BLaER1 treated with 17β-estradiol and CSF1 and Interleukin-3, amounts not matched to agents 10 nM and 100 nM (cell line): ENCODE results near the gene ABLIM2.

ENCODE experiments used
- H3K27ac ChIP-seq, 11 experiments: shearing (Covaris generic); formaldehyde crosslinking; 2 replicates each; pipeline ENCODE4 v1.8.1; 2022
- H3K27me3 ChIP-seq, 11 experiments: shearing (Covaris generic); formaldehyde crosslinking; 2 replicates each; pipeline ENCODE4 v1.8.1; 2022
- H3K36me3 ChIP-seq, 11 experiments: shearing (Covaris generic); formaldehyde crosslinking; 2 replicates each; pipeline ENCODE4 v1.8.1; 2022
- H3K4me1 ChIP-seq, 10 experiments: shearing (Covaris generic); formaldehyde crosslinking; 2 replicates each; pipeline ENCODE4 v1.8.1; 2022
- H3K4me2 ChIP-seq, 11 experiments: shearing (Covaris generic); formaldehyde crosslinking; 2 replicates each; pipeline ENCODE4 v1.8.1; 2022
- H3K4me3 ChIP-seq, 10 experiments: shearing (Covaris generic); formaldehyde crosslinking; 2 replicates each; pipeline ENCODE4 v1.8.1; 2022
- H3K9ac ChIP-seq, 11 experiments: shearing (Covaris generic); formaldehyde crosslinking; 2 replicates each; pipeline ENCODE4 v1.8.1; 2022
- H3K9me3 ChIP-seq, 11 experiments: shearing (Covaris generic); formaldehyde crosslinking; replicated peaks in 1 of 11; 2 replicates each; pipeline ENCODE4 v1.8.1; 2022
- H4K20me1 ChIP-seq, 11 experiments: shearing (Covaris generic); formaldehyde crosslinking; 2 replicates each; pipeline ENCODE4 v1.8.1; 2022
- Cebpa-rat ChIP-seq, 11 experiments: shearing (Covaris generic); IDR thresholded peaks; 2 replicates each; pipeline ENCODE4 v1.8.1; 2022

The ABLIM2 gene

DNA sequence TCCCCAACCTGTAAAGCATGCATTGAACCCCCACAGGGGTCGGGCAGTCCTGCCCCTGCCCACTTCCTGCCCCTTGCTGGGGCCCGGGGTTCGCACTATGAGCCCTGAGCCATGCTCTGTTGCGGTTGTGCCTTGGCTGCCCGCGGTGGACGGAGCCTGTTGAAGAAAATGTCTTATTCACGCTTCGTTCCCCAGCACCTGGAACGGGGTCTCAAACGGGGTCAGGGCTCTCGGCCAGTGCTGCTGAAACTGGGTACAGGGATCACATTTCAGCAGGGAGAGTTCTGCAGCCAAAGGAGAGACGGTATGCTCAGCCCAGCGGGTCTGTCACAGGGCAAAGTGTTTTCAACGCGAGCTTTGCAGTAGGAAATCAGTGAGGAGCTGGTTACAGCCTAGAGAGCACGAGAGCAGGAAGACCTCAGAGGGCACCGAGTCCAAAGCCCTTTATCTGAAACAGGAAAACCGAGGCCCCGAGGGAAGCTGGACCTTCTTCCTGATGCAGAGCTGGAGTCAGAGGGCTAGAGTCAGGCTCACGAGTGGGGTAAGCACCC is 172.6 kb downstream of the ABLIM2 start:
- H3K36me3 ChIP-seq = no peaks in the 10 kb centered on the region
- peaks cover 0 to 12% (median 0%) of the 10 kb centered on the region in 11 experiments; a peak in 5 of 22 replicates for H4K20me1 ChIP-seq
- H3K4me1 ChIP-seq = peaks cover 12 to 25% (median 20%) of the 10 kb centered on the region in 10 experiments
- H3K9me3 ChIP-seq = peaks cover 0 to 8% (median 0%) of the 10 kb centered on the region in 11 experiments; a peak in 3 of 22 replicates
- H3K27me3 ChIP-seq = peaks cover 0 to 16% (median 0%) of the 10 kb centered on the region in 11 experiments; a peak in 6 of 22 replicates
- H3K4me3 ChIP-seq = peak overlapping the region in 4 of 10 experiments; percentile 3 to 41 (median 24); a peak in 5 of 20 replicates
- TF ChIP-seq Cebpa-rat (IDR thresholded peaks at IDR 0.05) = no peak
- no peak overlapping the region for H3K27ac ChIP-seq
- peak overlapping the region; percentile 64 to 89 (median 82) for H3K4me2 ChIP-seq
- peak overlapping the region in 7 of 11 experiments; percentile 10 to 61 (median 20); a peak in 7 of 22 replicates for H3K9ac ChIP-seq

DNA sequence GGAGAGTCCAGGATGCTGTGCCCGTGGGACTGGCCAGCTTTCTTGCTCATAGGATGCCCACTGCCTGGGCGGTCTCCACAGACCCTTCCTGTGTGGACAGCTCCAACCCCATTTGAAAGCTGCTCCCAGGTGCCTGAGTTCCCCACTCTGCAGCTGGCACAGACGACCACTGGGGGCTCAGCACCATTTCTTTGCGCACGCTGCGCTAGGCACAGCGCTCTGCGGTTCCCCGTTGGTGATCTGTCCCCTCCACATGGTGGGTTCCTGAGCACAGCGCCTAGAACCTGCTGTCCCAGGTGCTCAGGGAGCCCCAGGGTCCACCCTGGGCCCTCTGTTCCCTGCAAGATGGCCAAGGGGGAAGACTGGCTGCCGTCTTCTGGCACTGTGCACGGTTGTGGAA is 173.5 kb downstream of the ABLIM2 start:
- H3K4me2 ChIP-seq = peak overlapping the region in 8 of 11 experiments; percentile 64 to 89 (median 86); a peak in 13 of 22 replicates
- H3K4me3 ChIP-seq = no peak overlapping the region
- H3K36me3 ChIP-seq = no peaks in the 10 kb centered on the region
- peaks cover 0 to 12% (median 0%) of the 10 kb centered on the region in 11 experiments; a peak in 5 of 22 replicates for H4K20me1 ChIP-seq
- peaks cover 0 to 16% (median 0%) of the 10 kb centered on the region in 11 experiments; a peak in 6 of 22 replicates for H3K27me3 ChIP-seq
- TF ChIP-seq Cebpa-rat (IDR thresholded peaks at IDR 0.05) = no peak
- no peak overlapping the region for H3K27ac ChIP-seq
- H3K9ac ChIP-seq = 0 out of 22 replicates have a peak overlapping the region, but pooled peaks of 1 of the 11 experiments have one; percentile 61
- H3K9me3 ChIP-seq = peaks cover 0 to 8% (median 0%) of the 10 kb centered on the region in 11 experiments; a peak in 3 of 22 replicates
- peaks cover 12 to 25% (median 20%) of the 10 kb centered on the region in 10 experiments for H3K4me1 ChIP-seq

DNA sequence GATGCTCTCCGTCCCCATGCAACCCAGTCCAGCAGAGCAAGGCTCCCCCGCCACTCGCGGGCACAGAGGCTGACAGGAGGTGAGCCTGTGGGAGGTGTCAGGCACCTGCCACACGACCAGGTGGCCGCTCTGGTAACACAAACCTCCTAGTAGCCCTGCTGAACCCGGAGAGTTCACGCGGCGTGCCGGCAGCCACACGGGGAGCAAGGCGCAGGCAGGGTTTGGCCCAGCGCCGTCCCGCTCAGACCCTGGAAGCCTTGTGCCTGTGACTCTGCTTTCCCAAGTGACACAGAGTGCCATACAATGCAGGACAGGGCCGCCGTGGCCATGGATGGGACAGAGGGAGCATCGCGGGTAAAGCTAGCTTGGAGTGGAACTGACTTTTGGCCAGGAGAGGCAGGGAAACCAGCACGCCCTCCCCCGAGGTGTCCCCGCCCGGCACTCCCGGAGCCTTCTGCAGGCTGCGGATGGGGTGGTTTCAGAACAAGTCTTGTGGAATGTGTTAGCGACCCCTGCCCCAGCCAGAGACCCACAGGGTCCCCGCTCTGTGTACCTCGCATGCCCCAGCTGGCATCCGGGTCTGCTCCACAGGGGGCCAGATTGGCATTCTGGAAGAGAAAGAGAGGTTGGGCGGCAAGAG is 174.2 kb downstream of the ABLIM2 start:
- no peak overlapping the region for H3K27ac ChIP-seq
- no peaks in the 10 kb centered on the region for H3K36me3 ChIP-seq
- TF ChIP-seq Cebpa-rat (IDR thresholded peaks at IDR 0.05) = no peak
- no peak overlapping the region for H3K9ac ChIP-seq
- peaks cover 0 to 4% (median 0%) of the 10 kb centered on the region in 11 experiments; a peak in 2 of 22 replicates for H3K9me3 ChIP-seq
- no peak overlapping the region for H3K4me3 ChIP-seq
- peaks cover 0 to 16% (median 0%) of the 10 kb centered on the region in 11 experiments; a peak in 6 of 22 replicates for H3K27me3 ChIP-seq
- H4K20me1 ChIP-seq = peaks cover 0 to 12% (median 0%) of the 10 kb centered on the region in 11 experiments; a peak in 5 of 22 replicates
- no peak overlapping the region for H3K4me2 ChIP-seq
- H3K4me1 ChIP-seq = peaks cover 12 to 25% (median 20%) of the 10 kb centered on the region in 10 experiments

DNA sequence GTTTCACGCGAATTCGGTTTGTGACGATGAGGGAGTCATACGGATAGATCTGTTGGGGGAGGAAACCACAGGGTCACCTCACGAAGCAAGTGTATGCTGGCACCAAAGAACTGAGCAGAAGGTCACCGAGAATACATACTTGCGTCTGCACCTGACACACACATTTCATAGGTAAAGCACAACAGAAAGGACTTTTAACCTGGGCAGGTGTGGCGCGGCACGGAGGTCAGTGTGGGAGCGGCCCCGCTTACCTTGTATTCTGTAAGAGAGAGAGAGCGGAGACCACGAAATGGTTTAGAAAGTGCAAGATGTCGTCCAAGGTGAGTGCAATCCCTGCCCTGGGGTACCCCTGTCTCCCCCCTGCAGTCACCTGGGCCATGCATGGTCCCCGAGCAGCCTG is 175.3 kb downstream of the ABLIM2 start:
- H3K27ac ChIP-seq = no peak overlapping the region
- no peak for TF ChIP-seq Cebpa-rat (IDR thresholded peaks at IDR 0.05)
- no peaks in the 10 kb centered on the region for H3K9me3 ChIP-seq
- H3K4me2 ChIP-seq = no peak overlapping the region
- peaks cover 0 to 12% (median 0%) of the 10 kb centered on the region in 11 experiments; a peak in 6 of 22 replicates for H4K20me1 ChIP-seq
- H3K4me3 ChIP-seq = no peak overlapping the region
- no peak overlapping the region for H3K9ac ChIP-seq
- peaks cover 0 to 16% (median 0%) of the 10 kb centered on the region in 11 experiments; a peak in 6 of 22 replicates for H3K27me3 ChIP-seq
- H3K36me3 ChIP-seq = no peaks in the 10 kb centered on the region
- peaks cover 12 to 25% (median 20%) of the 10 kb centered on the region in 10 experiments for H3K4me1 ChIP-seq

DNA sequence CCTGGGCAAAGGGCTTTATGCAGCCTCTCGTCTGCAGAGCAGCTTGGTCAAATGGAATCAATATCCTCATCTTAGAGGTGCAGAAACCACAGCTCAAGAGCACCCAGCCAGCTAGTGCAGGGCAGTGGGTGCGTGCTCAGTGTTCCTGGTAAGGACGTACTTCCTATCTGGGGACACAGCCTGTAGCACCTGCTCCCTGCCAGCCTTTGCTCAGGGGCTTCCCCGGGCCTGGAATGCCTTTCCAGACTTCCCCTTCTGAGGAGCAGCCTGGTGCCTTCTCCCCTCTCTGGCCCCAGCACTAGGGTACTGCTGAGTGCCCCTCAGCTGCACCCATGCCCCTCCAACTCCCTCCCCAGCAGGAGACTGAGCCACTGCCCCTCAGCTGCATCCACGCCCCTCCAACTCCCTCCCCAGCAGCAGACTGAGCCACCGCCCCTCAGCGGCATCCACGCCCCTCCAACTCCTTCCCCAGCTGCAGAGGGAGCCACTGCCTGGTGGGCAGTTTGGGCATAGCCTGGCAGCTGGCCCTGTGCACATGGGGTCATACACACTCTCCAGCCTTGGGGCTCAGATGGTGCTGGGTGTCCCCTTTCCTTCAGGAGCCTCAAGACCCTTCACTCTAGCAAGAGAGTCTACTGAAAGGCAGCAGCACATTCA is 176.7 kb downstream of the ABLIM2 start:
- TF ChIP-seq Cebpa-rat (IDR thresholded peaks at IDR 0.05) = no peak
- H3K27ac ChIP-seq = no peak overlapping the region
- no peak overlapping the region for H3K4me2 ChIP-seq
- no peak overlapping the region for H3K4me3 ChIP-seq
- H3K4me1 ChIP-seq = peaks cover 12 to 23% (median 20%) of the 10 kb centered on the region in 10 experiments
- peaks cover 0 to 16% (median 0%) of the 10 kb centered on the region in 11 experiments; a peak in 6 of 22 replicates for H3K27me3 ChIP-seq
- H3K9ac ChIP-seq = no peak overlapping the region
- no peaks in the 10 kb centered on the region for H3K36me3 ChIP-seq
- no peaks in the 10 kb centered on the region for H3K9me3 ChIP-seq
- peaks cover 0 to 12% (median 0%) of the 10 kb centered on the region in 11 experiments; a peak in 6 of 22 replicates for H4K20me1 ChIP-seq

DNA sequence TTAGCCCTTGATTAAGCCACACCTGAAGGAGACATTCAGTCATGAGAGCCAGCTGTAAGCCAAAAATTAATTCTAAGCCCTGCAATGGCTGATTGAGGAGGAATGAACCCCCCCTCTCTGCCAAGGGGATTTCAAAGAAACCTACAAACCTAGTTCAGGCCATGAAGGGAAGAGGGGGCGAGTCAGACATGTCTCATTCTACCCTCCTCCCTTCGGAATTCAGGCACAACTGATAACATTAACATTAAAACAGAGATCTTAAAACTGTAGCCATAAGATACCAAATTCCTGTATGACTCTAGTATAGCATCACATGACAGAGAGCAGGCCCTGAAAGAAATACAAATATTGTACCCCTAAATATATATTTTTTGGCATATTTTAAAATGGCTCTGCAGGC is 178.6 kb downstream of the ABLIM2 start:
- no peak overlapping the region for H3K9ac ChIP-seq
- no peak overlapping the region for H3K4me2 ChIP-seq
- H3K4me3 ChIP-seq = no peak overlapping the region
- peaks cover 0 to 6% (median 0%) of the 10 kb centered on the region in 11 experiments; a peak in 5 of 22 replicates for H4K20me1 ChIP-seq
- H3K4me1 ChIP-seq = peaks cover 0 to 9% (median 2%) of the 10 kb centered on the region in 10 experiments; a peak in 6 of 20 replicates
- H3K27ac ChIP-seq = no peak overlapping the region
- peaks cover 0 to 6% (median 0%) of the 10 kb centered on the region in 11 experiments; a peak in 3 of 22 replicates for H3K27me3 ChIP-seq
- H3K36me3 ChIP-seq = no peaks in the 10 kb centered on the region
- TF ChIP-seq Cebpa-rat (IDR thresholded peaks at IDR 0.05) = no peak
- H3K9me3 ChIP-seq = no peaks in the 10 kb centered on the region

DNA sequence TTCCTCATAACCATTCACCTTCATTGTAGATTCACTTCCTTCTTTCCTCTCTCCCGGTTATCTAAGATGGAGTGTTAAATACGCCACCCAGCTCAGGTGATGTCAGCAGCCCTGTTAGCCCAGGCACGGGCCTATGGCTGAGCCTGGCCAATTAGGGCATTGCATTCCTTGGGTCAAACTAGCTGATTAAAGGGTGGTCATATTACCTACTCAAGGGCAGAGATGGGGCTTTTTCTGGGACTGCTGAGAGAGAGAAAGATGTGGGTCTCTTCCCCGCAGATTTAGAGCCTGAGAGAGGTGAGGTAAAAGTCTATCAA is 179.0 kb downstream of the ABLIM2 start:
- Histone ChIP-seq H4K20me1 (peaks cover 0 to 1% (median 0%) of the 10 kb centered on the region in 11 experiments; a peak in 4 of 22 replicates), H3K9ac (no peak overlapping the region), H3K36me3 (no peaks in the 10 kb centered on the region), H3K4me2 (no peak overlapping the region), H3K27ac (no peak overlapping the region), H3K4me1 (peaks cover 0 to 9% (median 0%) of the 10 kb centered on the region in 10 experiments; a peak in 1 of 20 replicates), H3K27me3 (0 out of 22 replicates have a peak, but pooled peaks cover 0 to 2% (median 0%) of the 10 kb centered on the region in 11 experiments), H3K4me3 (no peak overlapping the region), H3K9me3 (no peaks in the 10 kb centered on the region)
- TF ChIP-seq Cebpa-rat (IDR thresholded peaks at IDR 0.05) = no peak

DNA sequence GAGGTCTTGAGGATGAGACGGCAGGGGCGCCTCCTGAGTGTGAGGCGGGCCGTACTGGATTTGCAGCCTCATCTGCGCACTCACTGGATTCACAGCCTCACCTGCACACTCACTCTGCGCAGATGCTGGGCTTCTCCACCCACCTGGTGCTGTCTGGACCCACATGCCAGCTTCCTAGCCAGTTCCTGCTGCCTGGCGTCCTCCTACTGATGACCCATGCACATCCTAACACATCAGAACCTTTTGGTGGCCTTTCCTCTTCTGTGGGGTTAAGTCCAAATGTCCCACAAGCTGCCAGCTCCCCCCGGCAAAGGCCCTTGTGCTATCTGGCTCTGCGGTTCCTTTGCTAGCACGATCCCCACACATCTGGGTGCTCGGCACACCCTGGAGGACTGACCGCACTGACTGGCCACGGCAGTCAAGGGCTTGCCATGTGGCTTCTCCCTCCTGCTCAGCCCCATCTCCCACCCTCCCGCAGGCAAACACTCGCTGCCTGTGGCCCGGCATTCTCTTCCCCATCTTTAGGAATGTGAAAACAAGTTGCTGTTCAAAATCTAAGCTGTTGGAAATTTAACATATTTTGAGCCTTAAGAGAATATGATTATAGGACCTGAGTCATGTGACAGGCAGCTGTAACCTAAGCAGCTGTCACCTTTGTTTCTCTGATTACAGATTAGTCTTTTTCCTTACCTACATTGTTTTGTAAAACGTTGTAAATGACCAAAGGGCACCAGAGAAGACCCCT is 179.5 kb downstream of the ABLIM2 start:
- 0 out of 22 replicates have a peak overlapping the region, but pooled peaks of 1 of the 11 experiments have one; percentile 53 for H3K4me2 ChIP-seq
- H3K4me3 ChIP-seq = no peak overlapping the region
- H4K20me1 ChIP-seq = no peaks in the 10 kb centered on the region; a peak in 2 of 22 replicates
- H3K36me3 ChIP-seq = no peaks in the 10 kb centered on the region
- TF ChIP-seq Cebpa-rat (IDR thresholded peaks at IDR 0.05) = no peak
- peaks cover 0 to 9% (median 0%) of the 10 kb centered on the region in 10 experiments; a peak in 1 of 20 replicates for H3K4me1 ChIP-seq
- no peak overlapping the region for H3K27ac ChIP-seq
- no peaks in the 10 kb centered on the region for H3K27me3 ChIP-seq
- no peak overlapping the region for H3K9ac ChIP-seq
- H3K9me3 ChIP-seq = no peaks in the 10 kb centered on the region
